ENCODE data around the gene FOXJ3.

FOXJ3 gene

DNA sequence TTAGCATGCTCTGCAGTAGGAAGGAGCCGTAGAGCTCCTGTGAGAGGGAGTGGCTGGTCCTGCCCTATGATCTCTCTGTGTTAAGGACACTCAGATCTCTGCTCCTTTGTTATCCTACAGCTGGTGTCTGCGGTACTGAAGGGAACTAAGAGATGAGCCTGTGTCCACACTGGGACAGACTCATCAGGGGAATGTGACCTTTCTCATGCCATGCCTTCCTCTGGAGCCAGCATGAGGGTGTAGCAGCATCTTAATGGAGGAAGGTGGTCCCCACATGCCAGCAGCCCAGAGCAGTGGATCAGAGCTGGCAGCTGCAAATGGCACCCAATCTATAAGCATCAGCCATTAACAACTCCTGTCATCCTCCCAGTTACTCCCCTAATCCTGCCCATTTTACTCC is 206.5 kb downstream of the FOXJ3 start:
- ChIA-PET POLR2A (no interaction called here), CTCF (interaction anchor here (0.8 to 2.2 kb wide), 4 partner anchors 14 to 45 kb away, joined by 3 to 6 read pairs (median 5); no protein-coding TSS in a partner anchor)

DNA sequence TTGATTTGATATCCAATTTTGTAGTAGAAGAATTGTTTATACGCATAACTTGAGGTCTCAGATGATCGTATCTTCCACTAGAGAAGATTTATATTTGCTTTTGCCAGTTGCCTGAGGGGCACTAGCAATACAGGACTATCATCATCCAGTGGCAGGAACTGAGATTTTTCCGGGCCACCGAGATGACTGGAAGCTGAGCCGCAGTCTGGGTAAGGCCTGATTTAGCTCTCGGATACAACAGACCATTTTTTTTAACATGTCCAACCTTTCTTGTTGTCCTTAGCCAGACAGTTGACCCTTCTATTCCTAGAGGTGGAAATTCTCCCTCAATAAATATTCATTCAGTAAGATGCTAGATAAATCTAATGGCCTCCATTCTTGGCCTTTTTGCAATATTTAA is 207.3 kb downstream of the FOXJ3 start:
- ChIA-PET CTCF (interaction anchor here (0.8 to 2.2 kb wide), 5 partner anchors 9 to 46 kb away, joined by 3 to 6 read pairs (median 4); no protein-coding TSS in a partner anchor), POLR2A (no interaction called here)

More for the DNA sequence above, 206.5 kb downstream of the FOXJ3 start:
- no peak for DNase-seq (ENCODE audit: extremely low spot score)
- TF ChIP-seq, protein P1, sequence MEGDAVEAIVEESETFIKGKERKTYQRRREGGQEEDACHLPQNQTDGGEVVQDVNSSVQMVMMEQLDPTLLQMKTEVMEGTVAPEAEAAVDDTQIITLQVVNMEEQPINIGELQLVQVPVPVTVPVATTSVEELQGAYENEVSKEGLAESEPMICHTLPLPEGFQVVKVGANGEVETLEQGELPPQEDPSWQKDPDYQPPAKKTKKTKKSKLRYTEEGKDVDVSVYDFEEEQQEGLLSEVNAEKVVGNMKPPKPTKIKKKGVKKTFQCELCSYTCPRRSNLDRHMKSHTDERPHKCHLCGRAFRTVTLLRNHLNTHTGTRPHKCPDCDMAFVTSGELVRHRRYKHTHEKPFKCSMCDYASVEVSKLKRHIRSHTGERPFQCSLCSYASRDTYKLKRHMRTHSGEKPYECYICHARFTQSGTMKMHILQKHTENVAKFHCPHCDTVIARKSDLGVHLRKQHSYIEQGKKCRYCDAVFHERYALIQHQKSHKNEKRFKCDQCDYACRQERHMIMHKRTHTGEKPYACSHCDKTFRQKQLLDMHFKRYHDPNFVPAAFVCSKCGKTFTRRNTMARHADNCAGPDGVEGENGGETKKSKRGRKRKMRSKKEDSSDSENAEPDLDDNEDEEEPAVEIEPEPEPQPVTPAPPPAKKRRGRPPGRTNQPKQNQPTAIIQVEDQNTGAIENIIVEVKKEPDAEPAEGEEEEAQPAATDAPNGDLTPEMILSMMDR (IDR thresholded peaks at IDR 0.05; ENCODE audit: control extremely low read depth, extremely low read depth, low read depth, missing control alignments): no peak

More for the DNA sequence above, 207.3 kb downstream of the FOXJ3 start:
- no peak for DNase-seq (ENCODE audit: extremely low spot score)
- TF ChIP-seq, protein P1 (IDR thresholded peaks at IDR 0.05; ENCODE audit: control extremely low read depth, extremely low read depth, low read depth, missing control alignments): no peak

Measured in GM10248 (cell line).